ENCODE results near the gene ADAM33. TPM values are rescaled to one million over a fixed set of nuclear protein-coding genes. Genes with fewer than 3 reads are reported as not detected.
A peak's percentile ranks its signal among the peaks of the same experiment; 100 is the strongest.

Gene ADAM33
- total RNA-seq, 1 donor from 2014 or later, result 11.0 TPM

DNA sequence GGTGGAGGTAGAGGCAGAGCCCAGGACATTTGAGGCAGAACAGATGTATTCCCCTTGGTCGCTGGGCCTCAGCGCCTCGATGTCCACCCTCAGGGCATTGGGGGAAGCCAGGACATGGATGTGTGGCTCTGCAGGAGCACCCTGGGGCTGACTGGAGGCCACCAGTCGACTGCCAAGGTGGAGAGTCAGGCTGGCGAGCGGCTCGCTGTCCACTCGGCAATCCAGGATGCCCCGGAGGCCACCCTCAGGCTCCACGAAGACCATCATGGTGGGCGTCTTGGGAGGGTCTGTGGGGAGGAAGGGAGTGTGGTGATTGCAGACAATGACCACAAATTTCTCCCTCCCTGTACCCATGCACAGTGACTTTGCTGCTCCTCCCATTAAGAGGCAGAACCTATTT, 8.2 kb upstream of the ADAM33 start:
- DNase-seq (no peak), ATAC-seq (no peak)
- H3K4me3 ChIP-seq, result no peak overlapping the region
- H3K36me3 ChIP-seq, result no peaks in the 10 kb centered on the region
- TF ChIP-seq, protein P1, sequence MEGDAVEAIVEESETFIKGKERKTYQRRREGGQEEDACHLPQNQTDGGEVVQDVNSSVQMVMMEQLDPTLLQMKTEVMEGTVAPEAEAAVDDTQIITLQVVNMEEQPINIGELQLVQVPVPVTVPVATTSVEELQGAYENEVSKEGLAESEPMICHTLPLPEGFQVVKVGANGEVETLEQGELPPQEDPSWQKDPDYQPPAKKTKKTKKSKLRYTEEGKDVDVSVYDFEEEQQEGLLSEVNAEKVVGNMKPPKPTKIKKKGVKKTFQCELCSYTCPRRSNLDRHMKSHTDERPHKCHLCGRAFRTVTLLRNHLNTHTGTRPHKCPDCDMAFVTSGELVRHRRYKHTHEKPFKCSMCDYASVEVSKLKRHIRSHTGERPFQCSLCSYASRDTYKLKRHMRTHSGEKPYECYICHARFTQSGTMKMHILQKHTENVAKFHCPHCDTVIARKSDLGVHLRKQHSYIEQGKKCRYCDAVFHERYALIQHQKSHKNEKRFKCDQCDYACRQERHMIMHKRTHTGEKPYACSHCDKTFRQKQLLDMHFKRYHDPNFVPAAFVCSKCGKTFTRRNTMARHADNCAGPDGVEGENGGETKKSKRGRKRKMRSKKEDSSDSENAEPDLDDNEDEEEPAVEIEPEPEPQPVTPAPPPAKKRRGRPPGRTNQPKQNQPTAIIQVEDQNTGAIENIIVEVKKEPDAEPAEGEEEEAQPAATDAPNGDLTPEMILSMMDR (IDR thresholded peaks at IDR 0.05), result no peak
- H3K27ac ChIP-seq, result no peak overlapping the region
- H3K4me1 ChIP-seq, result no peaks in the 10 kb centered on the region
- H3K27me3 ChIP-seq, result peaks cover 4% of the 10 kb centered on the region
- H3K9me3 ChIP-seq, result no peaks in the 10 kb centered on the region
- intact Hi-C loops (cut with DNase I), result no loop called here

- H3K4me1 ChIP-seq, result no peaks in the 10 kb centered on the region
- peaks cover 10% of the 10 kb centered on the region for H3K27me3 ChIP-seq
- ATAC-seq, result peak; percentile 13
- intact Hi-C loops (cut with DNase I), result no loop called here
- H3K9me3 ChIP-seq, result no peaks in the 10 kb centered on the region
- no peak overlapping the region for H3K4me3 ChIP-seq
- H3K36me3 ChIP-seq, result no peaks in the 10 kb centered on the region
- TF ChIP-seq, protein P1 (IDR thresholded peaks at IDR 0.05), result no peak
- DNase-seq, result no peak
- no peak overlapping the region for H3K27ac ChIP-seq
These were observed 5.8 kb upstream of the ADAM33 start for GRCh38 chr20:3687655-3688054.

GRCh38 chr20:3686867-3687321, 5.1 kb upstream of the ADAM33 start:
- H3K4me3 ChIP-seq, result no peak overlapping the region
- H3K27ac ChIP-seq, result no peak overlapping the region
- no peak for DNase-seq

DNA sequence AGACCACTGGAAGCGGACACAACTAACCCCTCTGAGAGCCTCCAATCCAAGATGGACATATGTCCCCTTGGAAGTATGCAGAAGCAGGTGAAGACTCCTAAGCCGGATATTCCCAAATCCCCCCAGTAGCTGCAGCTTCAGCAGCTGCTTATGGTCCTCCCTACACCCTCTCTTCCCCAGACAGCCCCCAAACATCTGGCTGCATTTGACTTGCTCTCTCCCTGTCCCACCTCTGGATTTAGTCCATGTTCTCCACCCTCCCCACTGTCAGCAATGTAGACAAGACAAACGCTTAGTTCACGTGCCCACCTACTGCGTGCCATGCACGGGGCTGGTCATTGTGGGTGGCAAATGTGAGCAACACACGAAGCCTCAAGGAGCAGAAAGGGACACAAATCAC, 4.6 kb upstream of the ADAM33 start:
- no peak overlapping the region for H3K4me3 ChIP-seq
- intact Hi-C loops (cut with DNase I), result no loop called here
- TF ChIP-seq, protein P1 (IDR thresholded peaks at IDR 0.05), result no peak
- no peaks in the 10 kb centered on the region for H3K36me3 ChIP-seq
- ATAC-seq (no peak), DNase-seq (no peak)
- H3K4me1 ChIP-seq, result peaks cover 11% of the 10 kb centered on the region
- no peaks in the 10 kb centered on the region for H3K9me3 ChIP-seq
- peaks cover 22% of the 10 kb centered on the region for H3K27me3 ChIP-seq
- no peak overlapping the region for H3K27ac ChIP-seq

More at GRCh38 chr20:3686867-3687321, 5.1 kb upstream of the ADAM33 start:
- H3K9me3 ChIP-seq, result no peaks in the 10 kb centered on the region
- ATAC-seq, result peak; percentile 45
- H3K4me1 ChIP-seq, result peaks cover 6% of the 10 kb centered on the region
- TF ChIP-seq, protein P1 (IDR thresholded peaks at IDR 0.05), result no peak
- intact Hi-C loops (cut with DNase I), result no loop called here
- H3K36me3 ChIP-seq, result no peaks in the 10 kb centered on the region
- peaks cover 18% of the 10 kb centered on the region for H3K27me3 ChIP-seq

DNA sequence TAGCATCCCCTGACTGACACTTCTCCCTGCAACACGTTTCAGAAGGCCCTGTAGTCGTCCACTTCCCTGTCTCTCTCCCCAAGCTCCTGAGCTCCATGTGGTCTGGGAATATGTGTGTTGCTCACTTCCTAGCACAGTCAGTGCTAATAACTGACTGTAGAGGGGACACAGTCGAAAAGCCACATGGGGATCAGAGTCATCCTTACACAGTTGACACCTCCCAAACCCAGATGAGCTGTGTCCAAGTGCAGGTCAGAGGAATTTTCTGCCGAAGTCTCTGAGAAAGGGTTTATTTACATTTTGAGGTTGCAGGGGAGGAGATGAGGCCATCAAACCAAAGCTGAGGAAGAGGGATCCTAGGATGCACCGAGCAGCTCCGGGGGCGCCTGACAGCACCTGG, 3.5 kb upstream of the ADAM33 start:
- no peak for ATAC-seq
- Histone ChIP-seq H3K27ac (no peak overlapping the region), H3K9me3 (no peaks in the 10 kb centered on the region), H3K36me3 (no peaks in the 10 kb centered on the region), H3K4me1 (peaks cover 12% of the 10 kb centered on the region), H3K27me3 (peaks cover 33% of the 10 kb centered on the region), H3K4me3 (no peak overlapping the region)
- TF ChIP-seq, protein P1 (IDR thresholded peaks at IDR 0.05), result no peak
- no peak for DNase-seq
- intact Hi-C loops (cut with DNase I), result no loop called here

- Histone ChIP-seq H3K4me3 (peak overlapping the region; percentile 44), H3K27ac (peak overlapping the region; percentile 17), H3K36me3 (no peaks in the 10 kb centered on the region), H3K9me3 (no peaks in the 10 kb centered on the region), H3K27me3 (peaks cover 39% of the 10 kb centered on the region), H3K4me1 (peaks cover 17% of the 10 kb centered on the region)
- intact Hi-C loops (cut with DNase I), result no loop called here
- TF ChIP-seq, protein P1 (IDR thresholded peaks at IDR 0.05), result no peak
- no peak for ATAC-seq
- no peak for DNase-seq
These were observed 369 bp downstream of the ADAM33 start for GRCh38 chr20:3681352-3681930.

All from upper lobe of right lung (tissue), 1 donor.